Measurements from ENCODE around the gene LRP1B.

Gene LRP1B

DNA sequence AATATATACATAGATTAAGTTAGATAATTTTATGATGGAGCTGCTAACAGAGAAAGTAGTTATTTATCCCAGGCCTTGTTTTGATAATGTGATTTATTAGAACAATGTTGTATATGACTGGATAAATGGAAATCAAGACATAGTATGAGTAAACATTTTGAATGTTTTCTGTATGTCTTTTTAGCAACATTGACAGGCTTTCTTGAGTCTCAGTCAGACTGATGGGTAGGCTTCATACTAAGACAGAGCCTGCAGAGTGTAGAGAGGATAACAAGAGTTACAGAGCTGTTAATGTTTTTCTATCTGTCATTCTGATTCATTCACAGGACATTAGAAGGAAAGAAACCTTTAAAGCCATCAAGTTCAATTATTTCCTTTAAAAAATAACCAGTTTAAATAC, 478.5 kb downstream of the LRP1B start:
- no peak for DNase-seq

GRCh38 chr2:141647353-141647752, 483.5 kb downstream of the LRP1B start:
- no peak for DNase-seq

DNA sequence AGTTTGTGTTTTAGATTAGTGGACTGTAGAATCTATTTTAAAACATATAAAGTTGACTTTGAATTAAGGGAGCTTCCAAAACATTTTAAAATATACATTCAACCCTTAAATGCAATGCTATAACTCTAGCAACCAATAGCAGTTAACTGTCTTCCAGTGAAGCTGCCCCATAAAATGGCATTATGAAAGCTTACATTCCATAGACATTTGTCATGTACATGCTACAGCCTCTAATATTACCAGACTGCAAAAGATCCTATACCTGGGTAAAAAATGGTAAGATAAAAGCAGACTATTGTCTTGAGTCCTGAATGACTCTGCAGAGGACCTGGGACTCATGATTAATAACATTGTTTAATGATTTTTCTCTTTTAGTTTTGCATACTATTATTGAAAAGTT, 489.4 kb downstream of the LRP1B start:
- no peak for DNase-seq

DNA sequence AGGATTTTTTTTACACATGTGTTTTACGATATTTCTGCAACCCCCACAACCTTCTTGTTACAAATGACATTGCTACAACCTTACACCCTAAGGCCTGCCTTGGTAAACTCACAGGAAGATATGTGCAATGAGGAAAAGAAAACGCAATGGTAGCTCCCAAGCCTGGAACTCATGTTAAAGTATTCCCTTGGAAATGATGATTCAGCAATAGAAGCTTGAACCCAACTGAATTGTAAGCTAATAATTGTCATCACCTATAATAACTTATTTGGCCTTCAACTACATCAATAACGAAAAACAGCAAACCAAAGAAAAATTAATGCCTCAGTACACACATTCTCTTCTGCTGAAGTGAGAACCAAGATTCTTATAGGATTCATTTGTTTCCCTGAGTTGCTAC, 491.0 kb downstream of the LRP1B start:
- DNase-seq: no peak

GRCh38 chr2:141633132-141633531, 497.7 kb downstream of the LRP1B start:
- no peak for DNase-seq

DNA sequence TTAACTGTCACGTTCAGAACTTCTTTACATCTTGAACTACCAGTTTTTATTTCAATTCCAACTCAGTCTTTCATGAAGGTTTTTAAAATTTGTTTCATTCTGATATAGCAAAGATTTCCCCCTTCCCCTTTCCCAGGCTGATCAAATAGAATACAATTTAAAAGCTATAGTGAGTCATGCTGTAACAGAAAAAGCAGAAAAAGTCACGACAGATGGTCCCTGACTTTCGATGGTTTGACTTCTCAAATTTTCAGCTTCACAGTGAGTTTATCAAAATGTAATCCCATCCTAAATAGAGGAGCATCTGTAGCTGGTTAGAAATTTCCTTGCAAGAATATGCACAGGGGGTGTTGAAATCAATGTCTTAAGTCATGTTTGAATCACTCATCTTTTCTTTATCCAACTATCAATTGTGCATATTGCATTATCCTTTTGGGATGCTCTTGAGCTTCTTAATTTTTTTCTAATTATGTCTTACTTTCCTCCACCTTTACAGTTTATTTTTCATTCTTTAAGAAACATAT, 500.3 kb downstream of the LRP1B start:
- no peak for DNase-seq

DNA sequence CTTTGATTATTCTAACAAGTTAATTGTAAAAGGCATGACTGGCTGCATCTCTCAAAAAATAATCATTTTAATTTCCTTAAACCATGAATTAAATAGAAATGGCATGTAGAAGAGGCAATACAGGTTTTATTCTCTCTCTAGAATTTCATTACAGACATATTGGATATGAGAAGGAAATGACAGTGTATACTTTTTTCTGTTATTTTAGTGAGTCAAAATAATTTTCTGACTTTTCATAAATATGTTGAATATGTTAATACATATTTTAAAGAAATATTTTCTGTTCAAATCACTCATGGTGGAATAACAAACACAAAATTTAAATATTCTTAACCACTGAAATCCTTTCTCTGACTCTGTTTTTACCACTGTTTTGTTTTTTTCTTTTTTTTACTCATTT, 510.4 kb downstream of the LRP1B start:
- DNase-seq: no peak

DNA sequence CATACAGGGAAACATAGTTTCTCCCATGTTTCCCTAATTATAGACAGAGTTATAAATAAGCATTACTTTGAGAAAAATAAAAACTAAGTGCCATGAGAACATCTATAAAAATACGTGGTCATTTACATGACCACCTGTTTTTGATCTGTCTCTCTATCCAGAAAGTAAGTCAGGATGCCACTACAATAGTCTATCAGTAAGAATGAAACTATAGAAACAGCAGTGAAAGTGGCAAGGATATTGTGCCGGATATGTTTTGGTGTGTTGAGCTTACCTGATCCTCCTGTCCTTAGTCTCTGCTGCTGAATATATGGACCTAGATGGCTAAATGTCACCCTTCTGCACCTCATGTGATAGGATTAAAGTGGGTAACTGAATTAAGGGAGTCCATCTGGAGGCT, 512.4 kb downstream of the LRP1B start:
- DNase-seq: no peak

- no peak for DNase-seq
Measured at GRCh38 chr2:141611981-141612380, 518.8 kb downstream of the LRP1B start.

- no peak for DNase-seq
Measured at GRCh38 chr2:141611176-141611571, 519.6 kb downstream of the LRP1B start.

GRCh38 chr2:141610564-141611175, 520.1 kb downstream of the LRP1B start:
- DNase-seq: no peak

GRCh38 chr2:141605163-141605562, 525.7 kb downstream of the LRP1B start:
- DNase-seq: no peak

- no peak for DNase-seq
Measured at GRCh38 chr2:141601511-141602152, 529.2 kb downstream of the LRP1B start.

- DNase-seq: no peak
Measured at GRCh38 chr2:141599721-141600120, 531.1 kb downstream of the LRP1B start.

DNA sequence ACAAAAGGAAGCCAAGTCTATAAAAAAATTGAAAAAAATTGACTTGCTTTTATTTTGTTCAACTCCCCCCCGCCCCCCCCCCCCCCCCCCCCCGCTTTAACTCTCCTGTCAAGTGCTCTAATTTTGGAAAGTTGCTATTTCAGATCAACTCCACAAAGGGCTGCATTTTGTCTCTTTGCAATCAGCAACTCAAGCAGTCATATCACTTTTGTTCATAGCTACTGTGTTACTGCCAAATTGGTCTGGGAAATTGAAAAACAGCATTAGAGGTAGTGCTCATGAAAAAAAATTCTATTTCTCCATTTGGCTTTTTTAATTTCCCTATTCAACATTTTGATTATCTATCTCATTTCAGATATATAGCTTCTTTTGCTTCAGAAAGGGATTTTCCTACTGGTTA, 531.8 kb downstream of the LRP1B start:
- DNase-seq: no peak

- DNase-seq: no peak
Measured at GRCh38 chr2:141595316-141595920, 535.4 kb downstream of the LRP1B start.

DNA sequence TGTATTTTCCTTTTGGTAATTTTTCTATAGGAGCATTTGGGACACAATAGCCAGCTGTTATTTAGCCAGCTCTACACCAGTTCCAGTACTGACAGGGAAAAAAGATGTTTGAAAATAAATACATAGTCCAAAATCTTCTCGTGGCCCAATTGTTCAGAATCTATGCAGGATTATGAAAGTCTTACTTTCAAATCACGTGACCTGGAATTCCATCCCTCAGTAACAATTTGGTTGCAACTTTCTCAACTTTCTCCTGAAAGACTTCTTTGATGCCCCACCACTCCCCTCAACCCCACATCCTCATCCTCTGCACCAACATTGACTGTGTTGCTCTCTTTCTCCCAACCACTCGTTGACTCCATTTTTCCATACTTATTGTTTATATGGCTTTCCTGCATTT, 539.0 kb downstream of the LRP1B start:
- DNase-seq: no peak

DNA sequence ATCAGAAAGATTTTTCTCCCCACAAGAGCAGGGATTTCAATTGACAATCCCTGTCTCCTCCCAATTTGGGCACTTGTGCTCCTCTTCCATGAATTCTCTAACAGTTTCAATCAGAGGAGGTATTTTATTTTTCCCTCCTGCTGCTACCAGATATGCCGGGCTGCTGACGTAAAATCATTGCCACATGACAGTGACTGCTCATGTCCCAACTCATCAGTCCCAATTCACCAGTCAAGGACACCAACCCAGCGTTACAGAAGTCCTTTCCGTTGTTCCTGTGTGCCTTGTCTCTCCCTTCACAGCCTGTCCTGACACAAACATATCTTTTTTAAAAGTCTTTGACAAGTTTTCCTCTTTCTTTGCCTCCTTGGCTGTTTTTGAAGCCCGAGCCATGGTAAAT, 540.2 kb downstream of the LRP1B start:
- DNase-seq: no peak

- no peak for DNase-seq
Measured at GRCh38 chr2:141589314-141589713, 541.5 kb downstream of the LRP1B start.

DNA sequence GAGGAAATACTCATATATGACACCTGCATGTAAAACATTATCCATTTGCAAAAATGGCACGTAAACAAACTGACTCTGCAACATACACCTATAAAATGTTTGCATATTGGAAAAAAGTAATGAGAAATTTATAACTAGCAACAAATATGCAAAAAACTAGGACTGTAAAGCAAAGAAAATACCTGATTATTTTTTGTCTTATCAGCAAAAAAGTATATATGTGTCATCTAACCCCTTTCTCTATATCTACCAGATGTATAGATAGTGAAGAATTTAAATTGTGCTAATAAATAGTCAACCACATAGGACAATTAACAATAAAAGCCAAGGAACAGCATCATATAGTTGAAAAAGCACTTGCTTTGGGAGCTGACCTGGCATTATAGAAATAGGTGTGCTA, 543.8 kb downstream of the LRP1B start:
- no peak for DNase-seq

DNA sequence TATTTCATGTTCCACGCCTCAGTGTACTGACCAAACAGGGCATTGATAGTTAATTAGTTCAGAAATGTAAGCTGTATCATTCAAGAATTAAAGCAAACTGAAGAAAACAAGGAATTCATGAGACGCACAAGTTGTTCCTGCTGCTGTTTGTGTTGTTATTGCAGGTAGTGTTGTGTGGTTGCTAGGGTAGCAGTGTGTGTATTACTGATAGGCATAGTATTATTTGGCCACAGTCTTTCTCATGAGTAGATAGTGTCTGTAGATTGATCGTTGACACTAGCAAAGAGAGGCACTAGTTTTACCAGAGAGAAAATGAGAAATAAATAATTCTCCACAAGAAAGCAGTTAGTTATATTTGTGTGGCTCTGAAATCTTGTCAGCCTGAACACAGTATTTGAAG, 548.6 kb downstream of the LRP1B start:
- DNase-seq: no peak

DNA sequence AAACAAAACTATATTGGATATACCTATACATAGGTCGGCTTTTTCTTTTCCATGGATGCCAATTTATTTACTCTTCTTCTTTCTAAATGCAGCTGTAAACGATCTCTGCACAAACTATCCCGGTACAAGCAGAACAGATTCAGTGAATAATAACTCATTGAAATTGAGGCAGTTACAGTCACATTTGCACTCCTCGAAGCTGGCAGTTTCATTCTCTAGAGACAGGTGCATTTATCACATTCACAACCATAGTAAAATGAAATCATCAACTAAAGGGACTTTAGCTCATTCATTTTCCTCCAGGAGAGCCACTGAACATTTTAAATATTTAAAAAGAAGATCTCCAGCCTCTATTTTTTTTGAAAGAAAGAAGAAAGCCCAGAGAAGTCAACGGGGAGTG, 551.7 kb downstream of the LRP1B start:
- DNase-seq: no peak

DNA sequence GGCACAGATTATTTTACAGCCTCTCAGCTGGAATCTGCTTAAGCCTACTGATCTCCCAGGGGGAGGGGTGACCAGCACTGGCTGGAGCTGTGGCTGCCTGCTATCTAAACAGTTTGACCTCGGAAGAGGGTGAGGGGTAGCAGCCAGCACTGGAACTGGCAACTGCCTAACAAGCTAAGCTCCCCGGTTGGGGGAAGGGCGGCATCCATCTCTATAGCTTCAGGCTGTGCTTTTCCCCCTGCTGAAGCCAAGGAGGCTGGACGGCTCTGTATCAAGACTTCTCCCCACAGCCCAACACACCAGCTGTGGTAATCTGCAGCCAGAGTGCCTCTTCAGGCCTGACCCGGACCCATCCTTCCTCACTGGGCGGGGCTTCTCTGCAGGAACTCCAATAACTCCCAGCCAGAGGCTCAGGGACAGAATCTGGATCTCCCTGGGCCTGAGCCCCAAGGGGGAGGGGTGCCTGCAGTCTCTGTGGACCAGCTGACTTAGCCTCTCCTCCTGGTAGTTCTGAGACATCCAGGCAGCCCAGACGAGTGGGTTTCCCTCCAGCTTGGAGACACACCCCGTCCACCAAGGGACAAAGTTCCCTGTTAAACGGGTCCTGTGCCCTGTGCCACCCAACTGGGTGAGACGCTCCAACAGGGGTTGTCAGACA, 560.2 kb downstream of the LRP1B start:
- DNase-seq: no peak

DNA sequence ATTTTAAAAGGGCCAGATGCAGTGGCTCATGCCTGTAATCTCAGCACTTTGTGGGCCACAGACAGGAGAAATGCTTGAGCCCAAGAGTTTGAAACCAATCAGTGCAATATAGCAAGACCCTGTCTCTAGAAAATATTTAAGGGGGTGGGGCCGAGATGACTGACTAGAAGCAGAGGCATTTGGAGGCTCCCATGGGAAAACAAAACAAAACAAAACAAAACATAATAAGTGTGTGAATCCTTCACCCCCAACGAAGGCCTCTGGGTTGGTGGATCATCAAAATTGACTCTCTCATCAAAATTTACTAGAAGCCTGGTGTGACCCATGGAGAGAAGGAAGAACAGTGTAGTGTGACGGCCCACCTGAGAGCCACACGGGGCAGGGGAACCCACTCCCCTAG, 560.9 kb downstream of the LRP1B start:
- no peak for DNase-seq
